Right kidney (tissue), 9 donors: ENCODE measurements around the gene APRT.

ENCODE experiments used
- DNase-seq: peaks from one replicate; pipeline ENCODE4 v3.0.0-alpha.2; 2016
- long read RNA-seq, 8 donors: transcript quantifications; one replicate each; lab custom pipeline, GENCODE V29; 2026

Gene APRT
- long read RNA-seq, donor 1, transcript APRT-202 (5 exons, 664 nt): minor isoform, 25 of 165 reads
- long read RNA-seq, donor 1, transcript APRT-201 (5 exons, 947 nt): major isoform, 94 of 165 reads
- long read RNA-seq, donor 1, partial matches to known transcripts: 0 of 165 reads
- long read RNA-seq, donor 1, other reads (novel, unspliced or antisense): 43 of 165 reads
- long read RNA-seq, donor 2, transcript APRT-201 (5 exons, 947 nt): major isoform, 49 of 89 reads
- long read RNA-seq, donor 2, transcript APRT-202 (5 exons, 664 nt): minor isoform, 20 of 89 reads
- long read RNA-seq, donor 2, partial matches to known transcripts: 0 of 89 reads
- long read RNA-seq, donor 2, other reads (novel, unspliced or antisense): 16 of 89 reads
- long read RNA-seq, donor 3, transcript APRT-202 (5 exons, 664 nt): minor isoform, 13 of 44 reads
- long read RNA-seq, donor 3, transcript APRT-201 (5 exons, 947 nt): major isoform, 22 of 44 reads
- long read RNA-seq, donor 3, partial matches to known transcripts: 0 of 44 reads
- long read RNA-seq, donor 3, other reads (novel, unspliced or antisense): 7 of 44 reads
- long read RNA-seq, donor 4, transcript APRT-201 (5 exons, 947 nt): major isoform, 25 of 80 reads
- long read RNA-seq, donor 4, transcript APRT-202 (5 exons, 664 nt): minor isoform, 17 of 80 reads
- long read RNA-seq, donor 4, partial matches to known transcripts: 26 of 80 reads
- long read RNA-seq, donor 4, other reads (novel, unspliced or antisense): 5 of 80 reads
- long read RNA-seq, donor 5, transcript APRT-201 (5 exons, 947 nt): major isoform, 53 of 118 reads
- long read RNA-seq, donor 5, transcript APRT-202 (5 exons, 664 nt): minor isoform, 39 of 118 reads
- long read RNA-seq, donor 5, partial matches to known transcripts: 0 of 118 reads
- long read RNA-seq, donor 5, other reads (novel, unspliced or antisense): 22 of 118 reads
- long read RNA-seq, donor 6, transcript APRT-201 (5 exons, 947 nt): major isoform, 47 of 95 reads
- long read RNA-seq, donor 6, transcript APRT-202 (5 exons, 664 nt): minor isoform, 22 of 95 reads
- long read RNA-seq, donor 6, partial matches to known transcripts: 0 of 95 reads
- long read RNA-seq, donor 6, other reads (novel, unspliced or antisense): 21 of 95 reads
- long read RNA-seq, donor 7: 0 reads
- long read RNA-seq, donor 8, transcript APRT-201 (5 exons, 947 nt): major isoform, 45 of 91 reads
- long read RNA-seq, donor 8, transcript APRT-202 (5 exons, 664 nt): minor isoform, 23 of 91 reads
- long read RNA-seq, donor 8, partial matches to known transcripts: 0 of 91 reads
- long read RNA-seq, donor 8, other reads (novel, unspliced or antisense): 18 of 91 reads

- peak; percentile 89 for DNase-seq
These were observed at the start of gene APRT for GRCh38 chr16:88811769-88812512. APRT (minus strand) TSS chr16:88811928; CDS start chr16:88811899, 29 bp downstream.

DNA sequence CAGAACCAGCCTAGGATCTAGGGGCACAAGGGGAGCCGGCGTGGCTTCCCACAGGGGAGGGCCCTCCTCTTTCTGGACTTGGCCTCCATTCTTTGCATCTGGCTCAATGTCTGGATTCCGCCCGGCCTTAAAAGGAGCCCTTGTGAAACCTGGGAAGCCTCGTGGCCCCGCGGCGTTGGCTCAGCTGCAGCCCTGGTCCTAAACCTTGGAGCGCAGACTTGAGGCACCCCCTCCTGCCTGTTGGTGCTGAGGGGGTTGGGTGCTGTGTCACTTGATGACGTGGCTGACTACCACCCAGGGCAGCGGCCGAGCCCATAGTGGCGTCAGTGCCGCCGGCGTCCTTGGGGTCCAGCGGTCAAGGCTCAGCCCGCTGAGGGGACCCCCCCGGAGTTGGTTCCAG is 49.6 kb upstream of the APRT start:
- DNase-seq: no peak

DNA sequence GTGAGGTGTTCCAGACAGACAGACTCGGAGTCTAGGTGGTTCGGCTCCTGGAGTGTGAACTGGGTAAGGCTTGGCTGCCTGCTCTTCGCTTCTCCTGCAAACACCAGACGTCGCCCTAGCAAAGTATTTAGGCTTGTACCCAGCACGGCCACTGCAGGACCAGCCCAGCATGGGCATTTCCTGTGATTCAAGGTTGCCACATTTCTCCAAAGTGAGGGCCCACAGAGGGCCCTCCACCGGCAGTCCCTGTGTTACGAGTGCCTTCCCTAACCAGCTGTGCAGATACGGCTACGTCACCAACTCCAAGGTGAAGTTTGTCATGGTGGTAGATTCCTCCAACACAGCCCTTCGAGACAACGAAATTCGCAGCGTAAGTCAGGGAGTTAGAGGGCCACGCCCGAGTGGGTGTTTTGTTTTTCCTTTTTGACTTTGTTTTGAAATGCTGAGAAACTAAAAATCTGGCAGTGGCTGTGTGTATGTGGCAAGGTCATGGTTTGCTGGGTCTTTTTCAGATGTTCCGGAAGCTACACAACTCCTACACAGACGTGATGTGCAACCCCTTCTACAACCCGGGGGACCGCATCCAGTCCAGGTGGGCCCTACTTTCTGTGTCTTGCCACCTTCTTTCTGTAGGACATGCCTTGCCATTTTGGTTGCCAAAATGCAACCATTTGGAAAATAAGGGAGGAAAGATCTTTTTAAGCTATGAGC is 47.8 kb upstream of the APRT start:
- no peak for DNase-seq

- DNase-seq: no peak
These were observed 46.1 kb upstream of the APRT start for GRCh38 chr16:88857728-88858339.

- DNase-seq: peak; percentile 96
These were observed 45.4 kb upstream of the APRT start, which contains the start of the genes GALNS and TRAPPC2L for GRCh38 chr16:88856828-88857727. GALNS (minus strand) TSS chr16:88856947; CDS start chr16:88856877, 70 bp downstream. TRAPPC2L (plus strand) TSS chr16:88857127; CDS start chr16:88857151, 24 bp downstream.

GRCh38 chr16:88856122-88856827 is 44.5 kb upstream of the APRT start:
- peak; percentile 45 for DNase-seq

DNA sequence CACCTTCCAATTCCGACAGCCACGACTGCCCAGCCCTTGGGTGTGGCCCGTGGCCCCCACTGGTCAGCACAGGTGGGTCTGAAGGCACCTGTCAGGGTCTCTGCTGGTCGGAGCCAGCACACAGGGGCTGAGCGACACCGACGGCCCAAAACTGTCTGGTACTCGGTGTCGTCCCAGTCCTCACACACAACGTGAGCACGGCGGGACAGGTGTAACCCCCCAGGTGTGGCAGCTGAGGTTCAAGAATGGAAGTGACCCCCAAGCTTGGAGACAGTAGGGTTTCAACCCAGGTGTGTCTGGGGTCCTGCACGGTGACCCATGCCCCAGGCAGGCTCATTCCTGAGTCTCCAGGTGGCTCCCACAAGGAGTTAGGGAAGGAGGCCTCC is 44.0 kb upstream of the APRT start:
- no peak for DNase-seq

GRCh38 chr16:88855176-88855575 is 43.4 kb upstream of the APRT start:
- no peak for DNase-seq

- no peak for DNase-seq
These were observed 42.8 kb upstream of the APRT start for GRCh38 chr16:88854306-88855111.

DNA sequence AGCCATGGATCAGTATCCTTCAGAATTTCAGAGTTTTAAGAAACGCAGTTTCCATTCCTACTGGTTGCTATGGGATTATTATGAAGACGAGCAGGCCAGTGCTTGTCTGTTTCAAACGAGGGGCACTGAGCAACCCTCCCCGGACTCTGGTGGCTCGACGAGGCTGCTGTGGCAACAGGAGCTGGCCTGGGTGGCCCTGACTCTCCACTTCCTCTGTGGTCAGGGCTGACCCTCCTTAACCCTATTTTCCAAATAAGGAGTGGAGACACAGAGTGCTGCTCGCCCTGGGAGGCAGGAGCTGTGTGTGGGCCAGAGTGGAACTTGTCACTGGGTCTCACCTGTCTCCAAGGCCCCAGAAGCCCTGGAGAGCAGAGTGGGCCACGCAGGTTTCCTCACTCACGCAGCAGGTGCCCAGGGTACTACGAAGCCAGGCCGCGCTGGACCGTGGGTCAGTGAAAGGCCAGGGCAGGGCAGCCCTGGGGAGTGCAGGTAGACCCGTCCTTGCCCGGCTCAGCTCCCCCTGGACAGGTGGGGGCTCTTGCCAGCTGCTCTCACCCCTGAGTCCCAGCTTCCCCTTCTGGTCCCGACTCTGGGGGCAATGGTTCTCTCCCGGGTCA is 41.7 kb upstream of the APRT start:
- no peak for DNase-seq

GRCh38 chr16:88851616-88852015 is 39.9 kb upstream of the APRT start:
- no peak for DNase-seq

DNA sequence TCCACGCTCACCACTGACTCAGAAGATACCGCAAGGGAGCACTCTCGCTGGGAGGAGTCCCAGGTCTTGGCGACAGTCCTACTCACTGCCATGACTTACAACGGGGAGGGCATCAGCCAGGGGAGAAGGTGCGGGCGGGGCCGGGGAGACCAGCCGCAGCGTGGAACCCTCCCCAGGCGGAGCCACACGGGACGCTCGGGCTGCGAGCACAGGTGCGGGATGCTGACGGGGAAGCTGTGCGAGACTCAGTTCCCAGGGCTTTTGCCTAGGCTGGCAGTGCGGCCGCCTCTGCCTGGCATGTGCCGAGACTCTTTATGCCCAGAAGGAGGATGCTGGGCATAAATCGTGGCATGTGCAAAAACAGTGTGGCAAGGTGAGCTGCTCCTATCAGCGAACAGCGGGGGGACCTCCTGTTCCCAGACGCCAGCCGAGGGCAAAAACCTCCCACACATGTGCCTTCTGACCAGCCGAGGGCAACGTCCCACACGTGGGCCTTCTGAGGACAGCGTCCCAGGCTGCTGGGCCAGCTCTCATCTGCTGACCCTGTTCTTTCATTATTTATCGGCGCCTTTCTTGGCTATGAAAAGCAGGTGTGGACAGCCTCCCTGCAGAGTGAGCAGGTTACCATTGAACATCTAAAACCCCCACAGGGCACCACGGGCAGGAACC is 38.9 kb upstream of the APRT start:
- no peak for DNase-seq

DNA sequence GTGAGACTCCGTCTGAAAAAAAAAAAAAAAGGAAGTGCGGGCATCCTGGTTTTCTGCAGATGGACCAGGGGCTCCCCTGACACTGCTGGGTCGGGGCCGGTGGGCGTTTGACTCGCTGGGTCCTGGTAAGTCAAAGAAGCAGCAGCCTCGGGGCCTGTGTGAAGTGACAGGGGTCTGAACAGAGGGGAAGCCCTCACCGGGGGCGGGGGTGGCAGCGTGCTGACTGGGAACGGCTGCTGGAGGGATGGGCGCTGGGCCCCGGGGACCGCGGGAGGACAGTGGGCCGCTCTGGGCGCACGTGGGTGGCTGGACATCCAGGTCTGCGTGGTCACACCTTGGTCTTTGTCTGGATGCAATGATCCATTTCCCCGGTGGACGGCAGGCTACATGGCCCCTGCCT is 36.8 kb upstream of the APRT start:
- DNase-seq: no peak

DNA sequence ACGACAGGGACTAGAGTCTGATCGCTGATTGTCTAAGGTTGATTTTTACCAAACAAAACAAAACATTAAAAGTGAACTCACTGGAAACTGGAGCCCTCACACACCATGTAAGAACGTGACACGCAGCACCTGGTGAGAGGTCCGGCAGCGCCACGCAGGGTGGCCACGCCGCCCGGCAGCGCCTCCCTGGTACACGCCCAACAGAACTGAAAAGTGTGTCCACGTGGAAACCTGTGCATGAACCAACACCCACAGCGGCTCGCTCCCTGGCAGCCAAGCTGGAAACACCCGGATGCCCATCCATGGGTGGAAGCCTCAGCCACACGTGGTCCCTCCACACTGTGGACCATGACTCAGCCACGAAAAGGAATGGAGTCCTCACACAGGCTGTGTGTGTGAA is 35.9 kb upstream of the APRT start:
- no peak for DNase-seq

- DNase-seq: no peak
These were observed 34.4 kb upstream of the APRT start for GRCh38 chr16:88846088-88846487.

DNA sequence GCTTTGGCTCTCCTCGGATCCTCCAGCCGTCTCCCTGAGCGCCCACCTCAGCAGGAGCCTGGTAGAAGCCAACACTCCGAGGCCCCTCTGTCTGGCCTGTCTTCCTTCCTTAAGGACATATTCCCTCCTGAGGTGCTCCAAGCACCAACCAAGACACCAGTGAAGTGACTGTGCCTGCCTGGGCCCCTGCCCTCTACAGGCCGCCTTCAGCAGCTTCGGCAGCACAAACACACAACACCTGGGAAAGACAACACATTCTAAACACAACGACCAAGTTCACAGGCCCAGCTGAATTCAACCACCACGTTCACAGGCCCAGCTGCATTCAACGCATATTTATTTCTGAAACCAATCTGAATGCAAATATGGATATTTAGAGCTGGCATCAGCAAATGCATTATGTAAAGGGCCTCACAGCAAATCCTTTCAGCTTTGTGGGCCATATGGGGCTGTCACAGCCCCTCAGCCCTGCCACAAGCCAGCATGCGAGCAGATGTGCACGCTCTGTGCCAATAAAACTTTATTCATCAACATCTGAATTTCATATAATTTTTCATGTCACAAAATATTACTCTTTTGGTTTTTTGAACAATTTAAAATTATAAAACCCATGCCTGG is 32.8 kb upstream of the APRT start:
- no peak for DNase-seq
